Measurements from ENCODE around the gene GNB2.
"Not testable (repeated sequence)": the region's sequence is repeated elsewhere in the genome, so short reads cannot be mapped to it uniquely, and the experiment has no call there.

GNB2 gene

DNA sequence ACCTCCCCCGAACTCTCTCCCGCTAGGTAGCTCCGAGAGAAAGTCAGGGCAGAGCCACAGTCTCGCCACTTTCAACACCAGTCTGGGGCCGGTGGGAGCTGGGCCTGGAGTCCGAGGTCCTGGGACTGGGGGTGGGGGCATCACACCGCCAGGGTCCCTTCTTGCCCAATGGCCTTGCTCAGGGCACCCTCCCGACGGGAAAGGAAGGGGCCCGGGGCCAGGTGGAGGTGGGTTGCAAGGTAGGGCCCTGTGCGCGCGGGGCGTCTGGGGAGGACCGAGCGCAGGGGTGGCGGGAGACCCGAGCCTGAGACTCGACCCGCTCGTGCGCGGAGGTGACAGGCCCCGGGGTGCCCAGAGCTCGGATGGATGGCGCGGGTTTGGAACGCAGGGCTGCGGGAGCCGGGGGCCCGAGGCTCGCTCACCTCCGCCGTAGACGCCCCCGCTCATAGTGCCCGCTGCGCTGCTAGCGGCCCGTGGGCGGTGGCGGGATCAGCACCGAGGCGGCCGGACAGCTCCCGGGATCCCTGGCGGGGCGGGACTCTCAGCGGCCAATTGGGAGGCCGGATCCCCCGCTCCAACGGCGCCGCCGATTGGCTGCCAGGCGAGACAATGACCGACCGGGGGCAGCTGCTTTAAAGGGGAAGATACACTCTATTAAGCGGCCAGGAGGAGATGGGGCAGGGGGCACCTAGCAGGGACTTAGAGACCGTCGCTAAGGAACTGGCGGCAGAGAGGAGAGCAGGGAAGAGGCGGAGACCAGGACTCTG lies 17.4 kb upstream of the GNB2 start, which contains the start of gene ACTL6B:
Gene ACTL6B (minus strand): TSS at position 541 of the 767 bp plus-strand sequence. CDS start 94 bp downstream, at position 447.
- H3K27me3 ChIP-seq (ENCODE audit: insufficient read depth, low read depth, severe bottlenecking): no peaks in the 10 kb centered on the region
- H3K36me3 ChIP-seq: peaks cover 5% of the 10 kb centered on the region; the same call in 1 of the 2 replicates
- no peak for TF ChIP-seq CTCF (IDR thresholded peaks at IDR 0.05; ENCODE audit: low read depth, low read length)
- peak within 1 kb of the TSS; percentile 63 for H3K27ac ChIP-seq
- H3K4me3 ChIP-seq (ENCODE audit: low read depth, low read length): peak within 1 kb of the TSS; percentile 84
- H3K9me3 ChIP-seq (ENCODE audit: severe bottlenecking): no peaks in the 10 kb centered on the region
- peak; percentile 93 for DNase-seq

GRCh38 chr7:100662194-100662776 lies 11.3 kb upstream of the GNB2 start:
- H3K9me3 ChIP-seq (ENCODE audit: severe bottlenecking); H3K4me3 ChIP-seq (ENCODE audit: low read depth, low read length); H3K27me3 ChIP-seq (ENCODE audit: insufficient read depth, low read depth, severe bottlenecking); H3K27ac ChIP-seq; H3K36me3 ChIP-seq; DNase-seq: not testable (repeated sequence)

DNA sequence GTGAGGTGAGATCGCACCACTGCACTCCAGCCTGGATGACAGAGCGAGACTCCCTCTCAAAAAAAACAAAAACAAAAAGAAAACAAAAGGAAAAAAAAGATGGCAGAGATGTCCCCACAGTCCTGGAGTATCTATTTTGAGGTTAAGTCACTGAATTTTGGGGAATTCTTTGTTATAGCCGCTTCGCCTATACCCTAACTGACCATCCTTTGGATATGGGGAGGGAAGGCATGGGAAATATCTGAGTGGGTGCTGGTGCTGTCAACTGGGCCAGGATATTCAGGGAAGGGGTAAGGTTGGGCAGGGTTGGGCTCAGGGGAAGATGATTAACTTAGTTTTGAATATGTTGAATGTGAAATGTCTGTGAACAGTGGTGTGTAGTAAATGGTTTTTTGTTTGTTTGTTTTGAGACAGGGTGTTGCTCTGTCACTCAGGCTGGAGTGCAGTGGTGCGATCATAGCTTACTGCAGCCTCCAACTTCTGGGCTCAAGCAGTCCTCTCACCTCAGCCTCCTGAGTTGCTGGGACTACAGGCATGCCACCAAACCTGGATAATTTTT lies 8.3 kb upstream of the GNB2 start:
- H3K27ac ChIP-seq: no peak overlapping the region
- TF ChIP-seq CTCF (IDR thresholded peaks at IDR 0.05; ENCODE audit: low read depth, low read length): no peak

DNA sequence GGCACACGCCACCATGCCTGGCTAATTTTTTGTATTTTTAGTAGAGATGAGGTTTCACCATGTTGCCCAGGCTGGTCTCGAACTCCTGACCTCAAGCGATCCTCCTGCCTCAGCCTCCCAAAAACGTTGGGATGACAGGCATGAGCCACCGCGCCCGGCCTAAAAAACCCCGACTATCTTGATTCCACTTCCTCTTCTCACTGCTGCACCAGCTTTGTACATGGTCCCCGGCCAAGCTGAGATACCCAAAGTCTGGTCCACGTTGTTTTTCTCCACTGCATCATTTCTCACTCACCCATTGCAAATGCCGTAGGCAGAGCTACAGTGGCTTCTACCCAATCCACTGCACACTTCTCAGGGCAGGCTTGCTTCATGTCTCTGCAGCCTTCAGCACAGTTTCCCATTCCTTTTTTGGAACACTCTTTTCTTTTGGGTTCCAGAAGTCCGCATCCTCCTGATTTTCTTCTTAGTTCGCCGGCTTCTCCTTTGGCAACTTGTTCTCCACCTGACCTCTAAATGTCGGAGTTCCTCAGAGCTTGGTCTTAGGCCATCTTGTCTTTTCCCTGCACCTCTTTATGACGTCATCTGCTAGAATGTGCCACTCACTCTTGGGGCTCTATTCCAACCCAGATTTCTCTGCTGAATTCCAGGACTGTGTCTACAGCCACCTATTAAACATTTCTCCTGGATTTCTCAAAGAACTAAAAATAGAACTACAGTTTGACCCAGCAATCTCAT lies 6.0 kb upstream of the GNB2 start:
- Histone ChIP-seq H3K27ac (no peak overlapping the region), H3K36me3 (no peaks in the 10 kb centered on the region), H3K9me3 (ENCODE audit: severe bottlenecking) (no peaks in the 10 kb centered on the region), H3K4me3 (ENCODE audit: low read depth, low read length) (no peak overlapping the region), H3K27me3 (ENCODE audit: insufficient read depth, low read depth, severe bottlenecking) (no peaks in the 10 kb centered on the region)
- no peak for DNase-seq
- TF ChIP-seq CTCF (IDR thresholded peaks at IDR 0.05; ENCODE audit: low read depth, low read length): no peak

More for the DNA sequence above, 8.3 kb upstream of the GNB2 start:
- Histone ChIP-seq H3K9me3 (ENCODE audit: severe bottlenecking) (no peaks in the 10 kb centered on the region), H3K4me3 (ENCODE audit: low read depth, low read length) (no peak overlapping the region), H3K36me3 (no peaks in the 10 kb centered on the region), H3K27me3 (ENCODE audit: insufficient read depth, low read depth, severe bottlenecking) (no peaks in the 10 kb centered on the region)
- no peak for DNase-seq

DNA sequence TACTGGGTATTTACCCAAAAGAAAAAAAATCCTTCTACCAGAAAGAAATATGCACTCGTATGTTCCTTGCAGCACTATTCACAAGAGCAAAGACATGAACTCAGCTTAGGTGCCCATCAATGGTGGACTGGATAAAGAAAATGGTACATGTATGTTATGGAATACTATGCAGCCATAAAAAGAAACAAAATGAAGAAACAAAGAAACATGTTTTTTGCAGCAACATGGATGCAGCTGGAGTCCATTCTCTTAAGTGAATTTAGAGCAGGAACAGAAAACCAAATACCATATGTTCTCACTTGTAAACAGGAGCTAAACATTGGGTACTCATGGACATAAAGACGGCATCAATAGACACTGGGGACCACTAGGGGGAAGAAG lies 5.5 kb upstream of the GNB2 start:
- Histone ChIP-seq H3K9me3 (ENCODE audit: severe bottlenecking) (no peaks in the 10 kb centered on the region), H3K27ac (no peak overlapping the region), H3K36me3 (no peaks in the 10 kb centered on the region), H3K4me3 (ENCODE audit: low read depth, low read length) (no peak overlapping the region), H3K27me3 (ENCODE audit: insufficient read depth, low read depth, severe bottlenecking) (no peaks in the 10 kb centered on the region)
- TF ChIP-seq CTCF (IDR thresholded peaks at IDR 0.05; ENCODE audit: low read depth, low read length): no peak
- DNase-seq: no peak

DNA sequence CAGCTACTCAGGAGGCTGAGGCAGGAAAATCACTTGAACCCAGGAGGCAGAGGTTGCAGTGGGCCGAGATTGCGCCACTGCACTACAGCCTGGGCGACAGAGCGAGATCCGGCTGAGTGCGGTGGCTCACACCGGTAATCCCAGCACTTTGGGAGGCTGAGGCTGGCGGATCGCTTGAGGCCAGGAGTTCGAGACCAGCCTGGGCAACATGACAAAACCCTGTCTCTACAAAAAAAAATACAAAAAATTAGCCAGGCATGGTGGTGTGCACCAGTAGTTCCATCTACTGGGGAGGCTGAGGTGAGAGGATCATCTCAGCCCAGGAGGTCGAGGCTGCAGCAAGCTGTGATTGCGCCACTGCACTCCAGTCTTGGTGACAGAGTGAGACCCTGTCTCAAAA lies 4.4 kb upstream of the GNB2 start:
- H3K4me3 ChIP-seq (ENCODE audit: low read depth, low read length); H3K36me3 ChIP-seq; H3K27me3 ChIP-seq (ENCODE audit: insufficient read depth, low read depth, severe bottlenecking); H3K27ac ChIP-seq; DNase-seq; H3K9me3 ChIP-seq (ENCODE audit: severe bottlenecking): not testable (repeated sequence)
